ENCODE data around the gene PDC.

- TF ChIP-seq TCF12 (IDR thresholded peaks at IDR 0.05) (no peak), REST (IDR thresholded peaks at IDR 0.05; ENCODE audit: low read depth, low read length) (no peak), POLR2AphosphoS5 (IDR thresholded peaks at IDR 0.05; ENCODE audit: low read depth, low read length) (no peak), TAF1 (IDR thresholded peaks at IDR 0.05; ENCODE audit: borderline replicate concordance, low read depth, low read length) (no peak), MXI1 (IDR thresholded peaks at IDR 0.05; ENCODE audit: low read depth, low read length) (no peak), GABPA (IDR thresholded peaks at IDR 0.05; ENCODE audit: low read depth) (no peak)
- TF ChIP-seq, protein P1, sequence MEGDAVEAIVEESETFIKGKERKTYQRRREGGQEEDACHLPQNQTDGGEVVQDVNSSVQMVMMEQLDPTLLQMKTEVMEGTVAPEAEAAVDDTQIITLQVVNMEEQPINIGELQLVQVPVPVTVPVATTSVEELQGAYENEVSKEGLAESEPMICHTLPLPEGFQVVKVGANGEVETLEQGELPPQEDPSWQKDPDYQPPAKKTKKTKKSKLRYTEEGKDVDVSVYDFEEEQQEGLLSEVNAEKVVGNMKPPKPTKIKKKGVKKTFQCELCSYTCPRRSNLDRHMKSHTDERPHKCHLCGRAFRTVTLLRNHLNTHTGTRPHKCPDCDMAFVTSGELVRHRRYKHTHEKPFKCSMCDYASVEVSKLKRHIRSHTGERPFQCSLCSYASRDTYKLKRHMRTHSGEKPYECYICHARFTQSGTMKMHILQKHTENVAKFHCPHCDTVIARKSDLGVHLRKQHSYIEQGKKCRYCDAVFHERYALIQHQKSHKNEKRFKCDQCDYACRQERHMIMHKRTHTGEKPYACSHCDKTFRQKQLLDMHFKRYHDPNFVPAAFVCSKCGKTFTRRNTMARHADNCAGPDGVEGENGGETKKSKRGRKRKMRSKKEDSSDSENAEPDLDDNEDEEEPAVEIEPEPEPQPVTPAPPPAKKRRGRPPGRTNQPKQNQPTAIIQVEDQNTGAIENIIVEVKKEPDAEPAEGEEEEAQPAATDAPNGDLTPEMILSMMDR (IDR thresholded peaks at IDR 0.05): no peak
- TF ChIP-seq, protein P2, sequence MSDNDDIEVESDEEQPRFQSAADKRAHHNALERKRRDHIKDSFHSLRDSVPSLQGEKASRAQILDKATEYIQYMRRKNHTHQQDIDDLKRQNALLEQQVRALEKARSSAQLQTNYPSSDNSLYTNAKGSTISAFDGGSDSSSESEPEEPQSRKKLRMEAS (IDR thresholded peaks at IDR 0.05; ENCODE audit: low read depth): no peak
Measured at GRCh38 chr1:186438567-186438966, 22.3 kb downstream of the PDC start.

Data from SK-N-SH (cell line).